HCT116 (cell line): ENCODE results near the gene DNAJC6.

Experiments used
- CBX3 ChIP-seq: IDR thresholded peaks from 2 replicates; pipeline ENCODE4 v1.6.1; 2012; ENCODE audit warnings: low read depth
- CTCF ChIP-seq, 3 experiments: fragments of 200-600 bp in 1 of 3; sonication (generic) in 1 of 3; IDR thresholded peaks in 2 of 3; conservative IDR thresholded peaks in 1 of 3; 2 replicates each; pipeline ENCODE4 v1.5.1; 2012 to 2017; ENCODE audit warnings: low read depth in 2 of 3, low read length in 2 of 3, antibody characterized with exemption in 1 of 3, borderline replicate concordance in 1 of 3, control low read depth in 1 of 3, mild to moderate bottlenecking in 1 of 3, mixed read lengths in 1 of 3, mixed run types in 1 of 3, moderate library complexity in 1 of 3; ENCODE audit not compliant: insufficient read depth in 1 of 3
- POLR2A ChIP-seq: IDR thresholded peaks from 2 replicates; pipeline ENCODE4 v1.7.0; 2011; ENCODE audit warnings: borderline replicate concordance; ENCODE audit not compliant: insufficient read depth, insufficient read length; ENCODE audit errors: extremely low read depth
- POLR2AphosphoS5 ChIP-seq: IDR thresholded peaks from 2 replicates; pipeline ENCODE4 v1.6.1; 2011; ENCODE audit warnings: mild to moderate bottlenecking, low read depth, low read length, moderate library complexity
- YY1 ChIP-seq: IDR thresholded peaks from 2 replicates; pipeline ENCODE4 v1.6.1; 2011; ENCODE audit warnings: low read length, low read depth, moderate library complexity, mild to moderate bottlenecking; ENCODE audit not compliant: insufficient replicate concordance; ENCODE audit errors: extremely low read depth
- ZFX ChIP-seq: fragments of 450-650 bp; IDR thresholded peaks from 2 replicates; pipeline ENCODE4 v1.6.1; 2017

GRCh38 chr1:65395887-65396612 lies 86.7 kb downstream of the DNAJC6 start:
- TF ChIP-seq YY1 (no peak), ZFX (no peak), POLR2AphosphoS5 (no peak), CTCF (IDR thresholded peaks at IDR 0.05 in 2 of 3, conservative IDR thresholded peaks at IDR 0.05 in 1 of 3; ENCODE audit: borderline replicate concordance in 1 of 3, insufficient read depth in 1 of 3, low read depth in 2 of 3, low read length in 2 of 3) (no peak), CBX3 (no peak), POLR2A (no peak)
